OCI-LY7 (cell line): ENCODE measurements around the gene AFG1L.
"Not testable (repeated sequence)": the region's sequence is repeated elsewhere in the genome, so short reads cannot be mapped to it uniquely, and the experiment has no call there.

Experiments
- CTCF ChIP-seq: fragments of 200-600 bp; sonication (generic); conservative IDR thresholded peaks from 2 replicates; pipeline ENCODE4 v1.5.1; 2014; ENCODE audit warnings: mild to moderate bottlenecking, antibody characterized with exemption, low read length, moderate library complexity, mixed read lengths
- EZH2phosphoT487 ChIP-seq: fragments of 200-600 bp; sonication (generic); IDR thresholded peaks from 2 replicates; pipeline ENCODE4 v1.6.1; 2018; ENCODE audit warnings: low read depth, borderline replicate concordance, mild to moderate bottlenecking, mixed run types, antibody characterized with exemption, low read length, moderate library complexity, mixed read lengths

GRCh38 chr6:108535920-108536535, 241.2 kb downstream of the AFG1L start:
- not testable (repeated sequence) for TF ChIP-seq CTCF, EZH2phosphoT487
